Coronary artery (tissue), 2 donors: Measurements from ENCODE around the gene SPOCD1.

Experiments
- DNase-seq: peaks from one replicate; pipeline ENCODE4 v3.0.0-alpha.2; 2017; ENCODE audit warnings: low spot score
- H3K27ac ChIP-seq, 2 donors: fragments of 200-600 bp; sonication (generic); one replicate each; pipeline ENCODE4 v1.5.1; 2016 to 2019
- H3K4me3 ChIP-seq: fragments of 200-600 bp; sonication (generic); 2 replicates; pipeline ENCODE4 v1.5.1; 2016; ENCODE audit warnings: mild to moderate bottlenecking, moderate library complexity
- CTCF ChIP-seq: fragments of 200-600 bp; sonication (generic); IDR thresholded peaks from one replicate; pipeline ENCODE4 v1.5.1; 2019; ENCODE audit warnings: antibody characterized with exemption

SPOCD1 gene

GRCh38 chr1:31801458-31801857, 14.4 kb downstream of the SPOCD1 start:
- TF ChIP-seq CTCF = no peak
- no peak for DNase-seq
- no peak overlapping the region for H3K27ac ChIP-seq
- no peak overlapping the region for H3K4me3 ChIP-seq

- DNase-seq = no peak
- TF ChIP-seq CTCF = no peak
- Histone ChIP-seq H3K27ac (no peak overlapping the region), H3K4me3 (no peak overlapping the region)
Measured at GRCh38 chr1:31800674-31800967, 15.2 kb downstream of the SPOCD1 start.

- DNase-seq = no peak
- no peak for TF ChIP-seq CTCF
- H3K27ac ChIP-seq = no peak overlapping the region
- no peak overlapping the region for H3K4me3 ChIP-seq
Measured at GRCh38 chr1:31799895-31800673, 15.7 kb downstream of the SPOCD1 start.

GRCh38 chr1:31799196-31799894, 16.5 kb downstream of the SPOCD1 start:
- H3K27ac ChIP-seq = no peak overlapping the region
- no peak for TF ChIP-seq CTCF
- DNase-seq = peak; percentile 35
- H3K4me3 ChIP-seq = no peak overlapping the region

GRCh38 chr1:31798433-31799195, 17.2 kb downstream of the SPOCD1 start:
- Histone ChIP-seq H3K27ac (no peak overlapping the region), H3K4me3 (no peak overlapping the region)
- no peak for DNase-seq
- TF ChIP-seq CTCF = no peak

GRCh38 chr1:31798086-31798432, 17.8 kb downstream of the SPOCD1 start:
- H3K27ac ChIP-seq = no peak overlapping the region
- no peak for DNase-seq
- no peak for TF ChIP-seq CTCF
- H3K4me3 ChIP-seq = no peak overlapping the region
